Kidney capillary endothelial cell (primary cell): Measurements from ENCODE around the gene ATP2B3.

Experiments
- DNase-seq: peaks from one replicate; pipeline ENCODE4 v3.0.0-alpha.2; 2018; ENCODE audit warnings: low spot score

Gene ATP2B3

GRCh38 chrX:153488231-153488914 is 29.1 kb upstream of the ATP2B3 start:
- no peak for DNase-seq

- DNase-seq, result no peak
Observed at GRCh38 chrX:153490217-153490930, 27.1 kb upstream of the ATP2B3 start.

- DNase-seq, result no peak
Observed at GRCh38 chrX:153491351-153491914, 26.0 kb upstream of the ATP2B3 start.

- DNase-seq, result no peak
Observed at GRCh38 chrX:153491918-153492317, 25.5 kb upstream of the ATP2B3 start.

- DNase-seq, result no peak
Observed at GRCh38 chrX:153492543-153492942, 24.9 kb upstream of the ATP2B3 start.

- DNase-seq, result no peak
Observed at GRCh38 chrX:153493085-153493484, 24.4 kb upstream of the ATP2B3 start.

- DNase-seq, result no peak
Observed at GRCh38 chrX:153494061-153494460, 23.4 kb upstream of the ATP2B3 start.

- DNase-seq, result no peak
Observed at GRCh38 chrX:153494541-153495361, 22.7 kb upstream of the ATP2B3 start, which contains the start of gene BGN. Gene BGN, plus strand, starts transcription at chrX:153494980. Its CDS starts 9,652 bp downstream, at chrX:153504632.

- DNase-seq, result no peak
Observed at GRCh38 chrX:153495362-153495751, 22.1 kb upstream of the ATP2B3 start.

- DNase-seq, result no peak
Observed at GRCh38 chrX:153495903-153496589, 21.4 kb upstream of the ATP2B3 start.

- DNase-seq, result no peak
Observed at GRCh38 chrX:153496590-153496959, 20.9 kb upstream of the ATP2B3 start.

- DNase-seq, result no peak
Observed at GRCh38 chrX:153498453-153498852, 19.0 kb upstream of the ATP2B3 start.

GRCh38 chrX:153499341-153499740 is 18.1 kb upstream of the ATP2B3 start:
- DNase-seq, result no peak

GRCh38 chrX:153499876-153500275 is 17.6 kb upstream of the ATP2B3 start:
- no peak for DNase-seq

- no peak for DNase-seq
Observed at GRCh38 chrX:153500676-153501280, 16.7 kb upstream of the ATP2B3 start.

GRCh38 chrX:153501530-153501929 is 15.9 kb upstream of the ATP2B3 start:
- DNase-seq, result no peak

- DNase-seq, result no peak
Observed at GRCh38 chrX:153502131-153502530, 15.3 kb upstream of the ATP2B3 start.

GRCh38 chrX:153502796-153503195 is 14.6 kb upstream of the ATP2B3 start:
- no peak for DNase-seq

GRCh38 chrX:153504445-153505016 is 12.9 kb upstream of the ATP2B3 start:
- DNase-seq, result no peak

- no peak for DNase-seq
Observed at GRCh38 chrX:153505361-153505760, 12.1 kb upstream of the ATP2B3 start.
